SK-N-SH (cell line): ENCODE measurements around the gene CRB2. TPM values are rescaled to one million over a fixed set of nuclear protein-coding genes. Genes with fewer than 3 reads are reported as not detected.
A peak's percentile ranks its signal among the peaks of the same experiment; 100 is the strongest.

Source experiments
- CTCF ChIA-PET: fragments of 300-600, 350-600 bp; formaldehyde crosslinking; extraction: SDS; loops from one replicate; lab custom pipeline; 2021; lab: Yijun Ruan, JAX
- POLR2A ChIA-PET: fragments of 350-600 bp; sonication (Branson Sonifier 250); formaldehyde crosslinking; extraction: SDS; loops from one replicate; lab custom pipeline; 2020; ENCODE audit warnings: antibody characterized with exemption, inconsistent platforms; lab: Yijun Ruan, JAX
- DNase-seq: peaks from one replicate; pipeline ENCODE4 v3.0.0; 2012
- H2AFZ ChIP-seq: fragments of 200-600 bp; sonication (generic); 2 replicates; pipeline ENCODE4 v1.8.1; 2016; ENCODE audit warnings: antibody characterized with exemption, mild to moderate bottlenecking, low read depth
- H3F3A ChIP-seq: fragments of 200-600 bp; sonication (generic); replicated peaks from 2 replicates; pipeline ENCODE3; 2016; ENCODE audit warnings: antibody characterized with exemption, mild to moderate bottlenecking; ENCODE audit not compliant: insufficient read depth
- H3K27ac ChIP-seq, 2 experiments: fragments of 200-500 bp in 1 of 2; fragments of 200-600 bp in 1 of 2; sonication (Bioruptor generic) in 1 of 2; sonication (generic), shearing (Covaris generic) in 1 of 2; 2 replicates each; pipeline versions ENCODE4 v1.5.1 to v1.6.1; 2014 to 2016; ENCODE audit warnings: low read depth in 2 of 2, inconsistent platforms in 1 of 2, low read length in 1 of 2, mild to moderate bottlenecking in 1 of 2, mixed read lengths in 1 of 2
- H3K27me3 ChIP-seq: fragments of 200-600 bp; sonication (generic), shearing (Covaris generic); 2 replicates; pipeline ENCODE4 v1.6.1; 2016; ENCODE audit warnings: mixed run types; ENCODE audit not compliant: insufficient read depth
- H3K36me3 ChIP-seq, 2 experiments: fragments of 200-500 bp in 1 of 2; fragments of 200-600 bp in 1 of 2; sonication (Bioruptor generic) in 1 of 2; sonication (generic) in 1 of 2; replicated peaks in 1 of 2; 2 replicates each; pipeline versions ENCODE3 to v1.5.1; 2014 to 2016; ENCODE audit warnings: low read length in 1 of 2, mild to moderate bottlenecking in 1 of 2; ENCODE audit not compliant: insufficient read depth in 2 of 2, control insufficient read depth in 1 of 2
- H3K4me1 ChIP-seq, 2 experiments: fragments of 200-500 bp in 1 of 2; fragments of 200-600 bp in 1 of 2; sonication (Bioruptor generic) in 1 of 2; sonication (generic), shearing (Covaris generic) in 1 of 2; 2 replicates each; pipeline versions ENCODE4 v1.5.1 to v1.6.1; 2014 to 2016; ENCODE audit warnings: low read depth in 1 of 2, low read length in 1 of 2, mixed run types in 1 of 2; ENCODE audit not compliant: insufficient read depth in 2 of 2, control insufficient read depth in 1 of 2
- H3K4me2 ChIP-seq: fragments of 200-600 bp; sonication (generic), shearing (Covaris generic); 2 replicates; pipeline ENCODE4 v1.6.1; 2017; ENCODE audit warnings: mixed run types
- H3K4me3 ChIP-seq, 2 experiments: fragments of 200-500 bp in 1 of 2; fragments of 200-600 bp in 1 of 2; sonication (Bioruptor generic) in 1 of 2; sonication (generic), shearing (Covaris generic) in 1 of 2; 2 replicates each; pipeline versions ENCODE4 v1.5.1 to v1.8.1; 2014 to 2016; ENCODE audit warnings: low read depth in 2 of 2, inconsistent platforms in 1 of 2, low read length in 1 of 2, mild to moderate bottlenecking in 1 of 2, mixed read lengths in 1 of 2, moderate library complexity in 1 of 2
- H3K79me2 ChIP-seq: fragments of 200-600 bp; sonication (generic); 2 replicates; pipeline ENCODE4 v1.8.1; 2017; ENCODE audit warnings: mild to moderate bottlenecking; ENCODE audit not compliant: insufficient read depth
- H3K9ac ChIP-seq: fragments of 200-600 bp; sonication (generic); 2 replicates; pipeline ENCODE4 v1.6.1; 2017; ENCODE audit warnings: mixed run types
- H3K9me2 ChIP-seq: fragments of 200-600 bp; sonication (generic); 2 replicates; pipeline ENCODE4 v1.6.1; 2017; ENCODE audit warnings: mixed run types
- H3K9me3 ChIP-seq: fragments of 200-600 bp; sonication (generic); 2 replicates; pipeline ENCODE4 v1.6.1; 2017; ENCODE audit warnings: mixed run types, mild to moderate bottlenecking, moderate library complexity
- H4K20me1 ChIP-seq: fragments of 200-600 bp; sonication (generic); 2 replicates; pipeline ENCODE4 v1.6.1; 2017; ENCODE audit warnings: mild to moderate bottlenecking, mixed run types; ENCODE audit not compliant: insufficient read depth
- CHD2 ChIP-seq: fragments of 150-350 bp; IDR thresholded peaks from 2 replicates; pipeline ENCODE4 v1.6.1; 2018; ENCODE audit warnings: low read length; ENCODE audit not compliant: partially characterized antibody
- EP300 ChIP-seq, 2 experiments: IDR thresholded peaks; 2 replicates each; pipeline versions ENCODE4 v1.4.0 to v1.6.1; 2012; ENCODE audit warnings: borderline replicate concordance in 1 of 2, low read depth in 1 of 2, low read length in 1 of 2
- EZH2phosphoT487 ChIP-seq: fragments of 200-600 bp; sonication (generic); IDR thresholded peaks from 2 replicates; pipeline ENCODE4 v1.6.1; 2017; ENCODE audit warnings: low read depth, mixed run types, mild to moderate bottlenecking, antibody characterized with exemption, moderate library complexity, borderline replicate concordance
- FOSL2 ChIP-seq: IDR thresholded peaks from 2 replicates; pipeline ENCODE4 v1.4.0; 2012; ENCODE audit warnings: low read depth, mild to moderate bottlenecking, moderate library complexity, borderline replicate concordance
- FOXJ3 ChIP-seq: sonication (generic); formaldehyde crosslinking; IDR thresholded peaks from 2 replicates; pipeline ENCODE4 v1.5.1; 2020; ENCODE audit warnings: mild to moderate bottlenecking, missing genetic modification reagents
- NRF1 ChIP-seq: IDR thresholded peaks from 2 replicates; pipeline ENCODE4 v1.6.1; 2012; ENCODE audit warnings: low read depth, mild to moderate bottlenecking, low read length
- RFX5 ChIP-seq: IDR thresholded peaks from 2 replicates; pipeline ENCODE4 v1.6.1; 2012; ENCODE audit warnings: mild to moderate bottlenecking, improper control_type of control experiment, low read length
- SIN3A ChIP-seq: IDR thresholded peaks from 2 replicates; pipeline ENCODE4 v1.6.1; 2012; ENCODE audit warnings: low read depth, mild to moderate bottlenecking, low read length, moderate library complexity, borderline replicate concordance
- SMC3 ChIP-seq: IDR thresholded peaks from 2 replicates; pipeline ENCODE4 v1.6.1; 2012; ENCODE audit warnings: low read depth, low read length, improper control_type of control experiment
- TAF1 ChIP-seq: IDR thresholded peaks from 2 replicates; pipeline ENCODE4 v1.6.1; 2012; ENCODE audit warnings: low read depth, mild to moderate bottlenecking, low read length, moderate library complexity, borderline replicate concordance
- TCF12 ChIP-seq: IDR thresholded peaks from 2 replicates; pipeline ENCODE4 v1.4.0; 2012
- WGBS: methylation state at CpG from one replicate; pipeline ENCODE4 v1.1.6; 2017; ENCODE audit warnings: low lambda C conversion rate; 5-methylcytosine and 5-hydroxymethylcytosine counted together
- polyA plus RNA-seq, 3 experiments: library from polyadenylated mRNA; depleted of rRNA; stranded (reverse); fragments of >200 nt; gene quantifications; 2 replicates each; pipeline ENCODE4 v1.2.3, GENCODE V29; 2012
- TF ChIP-seq, protein P1 (sequence below): fragments of 150-350 bp; IDR thresholded peaks from 2 replicates; pipeline ENCODE4 v1.6.1; 2017; ENCODE audit warnings: antibody characterized with exemption, low read length, low read depth, borderline replicate concordance
- TF ChIP-seq, protein P2 (sequence below): IDR thresholded peaks from 2 replicates; pipeline ENCODE4 v1.4.0; 2012; ENCODE audit warnings: low read depth
- TF ChIP-seq, protein P3 (sequence below): fragments of 150-350 bp; IDR thresholded peaks from 2 replicates; pipeline ENCODE4 v1.6.1; 2016; ENCODE audit warnings: mild to moderate bottlenecking, low read depth, low read length

Gene CRB2
- polyA plus RNA-seq, 1 of the 3 experiments (the other 2 are of a cell fraction) = not detected

DNA sequence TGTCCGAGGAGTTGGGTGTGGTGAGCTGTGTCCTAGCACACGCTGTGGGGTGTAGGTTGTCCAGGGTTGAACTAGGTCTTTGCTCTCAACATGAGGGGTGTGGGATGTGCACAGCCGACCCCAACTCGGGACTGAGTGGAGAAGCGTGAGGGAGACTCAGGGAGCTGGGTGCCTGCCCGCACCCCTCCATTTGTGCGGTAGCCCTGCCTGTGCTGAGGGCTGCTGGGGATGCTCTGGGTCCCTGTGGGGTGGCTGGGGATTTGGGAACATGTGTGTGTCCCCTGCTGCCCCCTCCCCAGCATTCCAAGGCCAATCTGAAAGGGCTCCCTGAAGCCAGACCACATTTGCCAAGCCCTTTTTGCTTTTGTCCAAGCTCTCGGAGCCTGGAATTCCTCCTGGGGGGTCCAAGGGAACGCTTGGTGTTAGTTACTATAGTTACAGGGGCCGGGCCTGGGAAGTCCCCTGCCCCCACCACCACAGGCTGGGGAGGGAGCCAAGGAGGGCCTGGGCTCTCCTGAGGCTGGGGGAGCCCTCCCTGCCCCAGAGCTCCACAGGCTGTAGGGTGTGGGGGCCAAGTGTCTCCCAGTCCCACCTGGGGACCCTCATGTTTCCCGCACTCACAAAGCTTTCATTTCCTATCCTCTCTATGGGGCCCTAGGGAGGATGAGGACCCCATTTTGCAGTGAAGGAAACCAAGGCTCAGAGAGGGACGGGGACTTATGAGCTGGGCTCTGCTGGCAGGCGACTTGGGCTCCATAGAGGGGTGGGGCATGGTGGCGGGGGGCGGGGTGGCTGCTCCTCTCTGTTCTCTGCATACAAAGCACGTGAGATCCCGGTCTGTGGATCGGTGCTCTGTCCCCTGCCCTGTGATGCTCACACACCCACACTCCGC is 1.1 kb downstream of the CRB2 start (continued):
- TF ChIP-seq, protein P1, sequence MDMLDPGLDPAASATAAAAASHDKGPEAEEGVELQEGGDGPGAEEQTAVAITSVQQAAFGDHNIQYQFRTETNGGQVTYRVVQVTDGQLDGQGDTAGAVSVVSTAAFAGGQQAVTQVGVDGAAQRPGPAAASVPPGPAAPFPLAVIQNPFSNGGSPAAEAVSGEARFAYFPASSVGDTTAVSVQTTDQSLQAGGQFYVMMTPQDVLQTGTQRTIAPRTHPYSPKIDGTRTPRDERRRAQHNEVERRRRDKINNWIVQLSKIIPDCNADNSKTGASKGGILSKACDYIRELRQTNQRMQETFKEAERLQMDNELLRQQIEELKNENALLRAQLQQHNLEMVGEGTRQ = no peak

DNA sequence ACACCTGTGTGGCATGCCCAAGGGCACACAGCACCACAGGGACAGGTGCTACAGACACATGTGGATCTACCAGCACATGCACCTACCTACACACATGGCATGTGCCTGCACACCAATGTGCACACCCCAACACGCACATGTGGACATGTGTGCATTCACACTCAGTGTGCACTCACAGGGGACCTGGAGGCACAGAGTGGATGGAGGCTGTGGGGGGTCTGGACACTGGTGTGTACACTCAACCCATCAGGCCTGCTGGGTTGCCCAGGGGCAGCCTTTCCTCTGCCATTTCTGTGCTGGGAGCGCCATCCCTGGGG is 1.7 kb downstream of the CRB2 start:
- H3K9ac ChIP-seq = no peak overlapping the region
- TF ChIP-seq TCF12 = no peak
- TF ChIP-seq RFX5 = no peak
- TF ChIP-seq SMC3 = no peak
- no peak for TF ChIP-seq FOSL2
- TF ChIP-seq, protein P2, sequence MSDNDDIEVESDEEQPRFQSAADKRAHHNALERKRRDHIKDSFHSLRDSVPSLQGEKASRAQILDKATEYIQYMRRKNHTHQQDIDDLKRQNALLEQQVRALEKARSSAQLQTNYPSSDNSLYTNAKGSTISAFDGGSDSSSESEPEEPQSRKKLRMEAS = no peak
- TF ChIP-seq, all 33 proteins: peak for 0
- Histone ChIP-seq H2AFZ (no peak overlapping the region), H3K79me2 (no peaks in the 10 kb centered on the region), H3K27ac (no peak overlapping the region), H3K9me3 (no peaks in the 10 kb centered on the region), H3K4me3 (no peak overlapping the region), H3K36me3 (no peaks in the 10 kb centered on the region), H3K4me2 (no peak overlapping the region), H3K9me2 (no peaks in the 10 kb centered on the region), H3K27me3 (peaks cover under 1% of the 10 kb centered on the region; the same call in 1 of the 2 replicates), H3F3A (no peaks in the 10 kb centered on the region), H3K4me1 (peaks cover 0 to 10% of the 10 kb centered on the region in 2 experiments; a peak in 1 of 4 replicates), H4K20me1 (0 out of 2 replicates have a peak, but pooled peaks cover 4% of the 10 kb centered on the region)
- WGBS = no CpG with 5 or more reads among the region's 2 CpGs
- DNase-seq = no peak
- ChIA-PET CTCF (interaction anchor here (10.4 kb wide), 1 partner anchor 26 kb away, joined by 331 read pairs; no protein-coding TSS in a partner anchor), POLR2A (no interaction called here)

DNA sequence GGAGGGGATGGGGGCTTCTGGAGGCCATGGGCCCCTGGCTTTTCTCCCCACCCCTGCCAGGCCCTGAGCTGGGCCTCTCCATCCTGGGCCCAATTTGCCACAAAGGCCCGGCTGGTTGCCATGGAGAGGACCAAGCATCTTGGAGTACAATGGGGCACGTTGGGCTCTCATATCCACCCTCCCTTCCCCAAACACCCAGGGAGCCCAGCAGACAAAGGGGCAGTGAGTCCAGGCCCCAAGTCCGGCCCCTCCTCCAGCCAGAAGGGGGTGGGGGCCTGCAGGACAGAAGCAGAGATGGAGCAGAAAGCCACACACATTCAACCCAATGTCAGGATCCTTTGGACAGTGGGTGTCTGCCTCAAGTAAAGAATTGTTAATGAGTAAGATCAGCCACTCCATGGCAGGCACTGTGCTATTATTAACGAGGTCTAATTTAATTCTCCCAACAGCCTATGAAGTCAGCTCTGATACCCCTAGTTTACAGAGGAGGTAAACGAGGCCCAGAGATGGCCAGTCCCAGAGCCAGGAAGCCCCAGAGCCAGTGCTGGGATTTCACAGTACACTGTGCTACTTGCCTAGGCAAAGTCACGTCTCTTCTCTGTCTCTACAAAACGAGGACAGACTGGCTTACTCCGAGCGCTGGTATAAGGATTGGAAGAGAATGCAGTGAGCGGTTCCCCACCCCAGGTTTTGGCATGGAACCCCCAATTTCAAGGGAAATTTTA is 2.3 kb downstream of the CRB2 start:
- H3K9me2 ChIP-seq = no peaks in the 10 kb centered on the region
- peaks cover 0 to 10% of the 10 kb centered on the region in 2 experiments; a peak in 1 of 4 replicates for H3K4me1 ChIP-seq
- ChIA-PET CTCF (interaction anchor here (1.9 to 6.1 kb wide), 3 partner anchors 9 to 22 kb away, joined by 5 to 46 read pairs (median 5); no protein-coding TSS in a partner anchor), POLR2A (no interaction called here)
- WGBS = 79% methylated on average over 8 of the region's 10 CpGs
- H3K36me3 ChIP-seq = no peaks in the 10 kb centered on the region
- H3K4me2 ChIP-seq = no peak overlapping the region
- H3K27ac ChIP-seq = no peak overlapping the region
- H3F3A ChIP-seq = no peaks in the 10 kb centered on the region
- H3K9ac ChIP-seq = no peak overlapping the region
- DNase-seq = peak; percentile 36
- no peaks in the 10 kb centered on the region for H3K79me2 ChIP-seq
- H3K27me3 ChIP-seq = no peaks in the 10 kb centered on the region; the same call in 1 of the 2 replicates
- TF ChIP-seq SIN3A = no peak
- no peak for TF ChIP-seq CHD2
- TF ChIP-seq EP300 (IDR thresholded peaks at IDR 0.05; ENCODE audit: borderline replicate concordance in 1 of 2, low read depth in 1 of 2, low read length in 1 of 2) = no peak
- TF ChIP-seq RFX5 = no peak
- TF ChIP-seq NRF1 = no peak
- no peak for TF ChIP-seq TAF1
- TF ChIP-seq SMC3 = no peak
- TF ChIP-seq FOXJ3 (CRISPR knock-in tag) = no peak
- TF ChIP-seq, protein P3, sequence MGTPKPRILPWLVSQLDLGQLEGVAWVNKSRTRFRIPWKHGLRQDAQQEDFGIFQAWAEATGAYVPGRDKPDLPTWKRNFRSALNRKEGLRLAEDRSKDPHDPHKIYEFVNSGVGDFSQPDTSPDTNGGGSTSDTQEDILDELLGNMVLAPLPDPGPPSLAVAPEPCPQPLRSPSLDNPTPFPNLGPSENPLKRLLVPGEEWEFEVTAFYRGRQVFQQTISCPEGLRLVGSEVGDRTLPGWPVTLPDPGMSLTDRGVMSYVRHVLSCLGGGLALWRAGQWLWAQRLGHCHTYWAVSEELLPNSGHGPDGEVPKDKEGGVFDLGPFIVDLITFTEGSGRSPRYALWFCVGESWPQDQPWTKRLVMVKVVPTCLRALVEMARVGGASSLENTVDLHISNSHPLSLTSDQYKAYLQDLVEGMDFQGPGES = no peak
- no peak for TF ChIP-seq EZH2phosphoT487
- H3K9me3 ChIP-seq = no peaks in the 10 kb centered on the region
- H3K4me3 ChIP-seq = no peak overlapping the region
- H2AFZ ChIP-seq = no peak overlapping the region
- 0 out of 2 replicates have a peak, but pooled peaks cover 3% of the 10 kb centered on the region for H4K20me1 ChIP-seq
